ENCODE measurements around the gene AP2B1.

The AP2B1 gene

DNA sequence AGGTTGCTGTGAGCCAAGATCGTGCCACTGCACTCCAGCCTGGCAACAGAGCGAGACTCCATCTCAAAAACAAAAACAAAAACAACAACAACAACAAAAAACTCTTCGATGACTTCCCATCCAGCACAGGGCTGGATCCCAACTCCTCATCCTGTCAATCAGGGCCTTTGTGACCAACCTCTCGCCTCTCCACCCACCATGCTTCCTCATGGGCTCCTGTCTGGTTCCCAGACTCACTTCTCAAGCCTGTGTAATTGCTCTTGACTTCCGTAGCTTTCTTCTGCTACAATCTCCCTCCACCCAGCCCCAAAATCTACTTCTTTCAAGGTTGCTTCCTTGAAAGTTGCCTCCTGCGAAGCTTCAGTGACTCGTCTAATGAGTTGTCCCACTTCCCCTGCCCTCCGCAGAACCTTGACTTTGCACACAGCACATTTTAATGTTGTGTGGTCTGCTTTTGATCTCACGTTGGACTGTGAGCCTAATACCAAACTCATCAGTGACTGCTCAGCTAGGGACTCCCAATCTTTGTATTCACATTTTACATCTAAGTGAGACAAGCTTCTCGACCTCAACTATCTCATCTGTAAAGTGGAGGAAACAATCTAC is 143.4 kb downstream of the AP2B1 start:
- ATAC-seq, result no peak

DNA sequence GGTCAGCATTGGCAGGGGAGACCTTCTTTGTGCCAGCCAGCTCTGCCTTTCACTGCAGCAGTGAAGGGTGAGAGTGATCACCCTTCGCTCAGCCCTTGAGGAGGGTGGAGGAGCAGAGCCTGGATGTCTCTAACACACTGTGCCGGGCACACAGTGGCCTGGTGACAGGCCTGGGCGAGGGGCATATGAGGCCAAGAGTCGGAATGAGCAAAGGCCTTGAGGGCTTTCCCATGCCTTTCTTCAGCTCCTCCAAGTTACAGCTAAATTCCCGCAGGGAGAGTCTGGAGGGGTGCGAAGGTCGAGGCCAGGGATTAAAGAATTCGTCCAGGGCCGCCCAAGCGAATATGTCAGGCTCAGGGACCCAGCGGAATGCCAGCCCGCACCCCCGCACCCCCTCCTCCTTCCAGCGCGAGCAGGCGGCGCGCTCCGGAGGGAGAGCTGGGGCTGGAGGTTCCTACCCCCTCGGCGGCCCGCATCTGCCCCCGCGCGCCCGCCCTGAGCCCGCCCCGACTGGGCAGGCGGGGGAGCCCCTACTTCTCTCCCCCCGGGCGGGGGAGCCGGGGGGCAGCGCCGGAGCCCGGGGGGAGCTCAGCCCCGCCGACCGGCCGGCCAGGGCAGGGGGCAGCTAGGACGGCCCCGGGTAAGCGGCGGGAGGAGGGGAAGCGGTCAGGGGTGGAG is 144.3 kb downstream of the AP2B1 start, which contains the start of gene RASL10B:
Gene RASL10B (plus strand): TSS at position 401 of the 678 bp plus-strand sequence. CDS start 3,546 bp downstream, outside the sequence.
- DNase-seq, result peak; percentile 69
- peak; percentile 74 for ATAC-seq

More for the DNA sequence above, 143.4 kb downstream of the AP2B1 start:
- DNase-seq, result no peak

DNA sequence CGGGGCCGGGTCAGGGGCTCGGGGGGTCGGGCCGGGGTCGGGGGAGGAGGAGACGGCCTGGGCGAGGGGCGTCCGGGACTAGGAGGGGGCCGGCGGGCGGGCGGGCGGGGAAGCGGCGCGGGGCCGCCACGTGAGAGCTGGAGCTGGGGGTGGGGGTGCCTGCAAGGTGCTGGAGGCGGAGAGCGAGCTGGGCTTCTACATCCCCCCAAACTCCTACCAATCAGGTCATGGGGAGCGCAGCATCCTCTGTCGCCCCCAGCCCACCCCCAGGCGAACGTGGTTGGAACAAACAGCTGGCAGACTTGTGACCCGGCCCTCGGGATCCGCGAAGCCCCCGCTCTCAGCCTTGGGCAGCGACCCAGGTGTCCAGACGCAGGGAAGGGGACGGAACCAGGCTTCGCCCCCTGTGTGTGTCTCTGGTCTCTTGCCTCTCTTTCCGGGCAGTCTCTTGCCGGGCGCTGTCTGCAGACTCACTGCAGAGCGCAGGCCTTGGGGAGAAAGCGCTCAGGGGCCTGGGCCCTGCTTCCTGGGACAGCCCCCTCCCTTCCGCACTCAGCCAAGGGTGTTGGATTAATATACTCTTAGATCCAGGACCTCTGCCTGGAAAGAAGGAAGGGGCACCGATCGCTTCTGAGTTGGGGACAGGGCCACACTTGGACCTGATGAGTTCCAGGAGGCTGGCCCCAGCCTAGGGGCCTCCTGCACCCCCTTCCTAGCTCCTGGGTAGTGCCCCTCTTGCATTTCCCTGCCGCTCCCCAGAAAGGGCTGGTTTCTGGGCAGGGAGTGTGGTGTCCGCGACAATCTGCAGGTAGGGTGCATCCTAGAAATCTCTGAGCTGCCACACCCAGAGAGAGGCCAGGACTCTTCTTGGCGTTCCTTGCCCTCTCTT is 145.0 kb downstream of the AP2B1 start:
- ATAC-seq, result no peak
- DNase-seq, result no peak

DNA sequence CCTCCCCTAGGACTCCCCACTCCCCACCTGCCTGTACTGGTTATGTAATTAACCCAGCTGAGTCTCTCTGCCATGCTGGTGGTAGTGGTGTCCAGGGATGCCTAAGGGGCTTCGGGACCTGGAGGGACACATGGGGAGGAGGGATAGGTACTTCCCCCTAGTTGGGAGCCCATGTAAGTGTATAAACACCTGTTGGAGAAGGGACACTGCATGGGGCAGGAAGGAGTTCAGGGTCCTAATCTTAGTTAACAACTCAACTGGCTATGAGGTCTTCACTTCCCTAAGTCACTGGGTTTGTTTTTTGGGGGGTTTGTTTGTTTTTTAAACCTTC is 145.6 kb downstream of the AP2B1 start:
- no peak for ATAC-seq
- DNase-seq, result no peak

DNA sequence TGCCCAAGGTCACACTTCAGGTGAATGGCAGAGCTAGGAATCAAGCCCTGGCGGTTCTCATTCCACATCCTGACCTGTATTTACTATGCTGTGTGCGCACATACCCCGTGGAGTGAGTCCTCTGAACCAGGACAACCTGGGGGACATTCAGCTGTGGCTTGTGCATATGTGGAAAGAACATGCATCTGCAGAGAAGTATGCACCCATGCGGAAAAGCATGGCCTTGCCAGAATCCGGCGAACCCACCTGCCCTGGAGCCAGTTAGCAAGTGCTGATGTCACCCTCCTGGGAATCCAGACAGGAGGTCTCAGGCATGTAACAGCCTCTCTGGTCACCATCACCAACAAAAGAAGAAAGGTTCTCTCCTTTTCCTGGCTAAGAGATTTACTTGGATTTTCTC is 146.2 kb downstream of the AP2B1 start:
- DNase-seq (no peak), ATAC-seq (no peak)

DNA sequence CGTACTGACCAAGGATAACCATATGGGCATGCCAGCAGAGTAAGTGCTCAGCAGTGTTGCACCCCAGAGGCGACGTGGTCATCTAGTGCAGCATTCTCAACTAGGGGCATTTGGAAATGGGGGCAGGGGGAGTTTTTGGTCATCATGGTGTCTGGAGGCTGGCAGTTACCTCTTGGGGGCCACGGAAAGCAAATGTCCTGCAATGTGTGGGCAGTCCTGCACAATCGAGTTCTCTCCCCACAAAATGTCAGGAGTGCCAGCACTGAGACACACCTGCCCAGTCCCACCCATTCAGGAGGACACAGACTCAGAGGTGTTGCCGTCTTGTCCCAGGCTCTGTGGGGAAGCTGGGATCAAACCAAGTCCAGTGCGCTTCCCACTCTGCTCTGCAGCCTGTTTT is 147.3 kb downstream of the AP2B1 start:
- ATAC-seq (no peak), DNase-seq (no peak)

DNA sequence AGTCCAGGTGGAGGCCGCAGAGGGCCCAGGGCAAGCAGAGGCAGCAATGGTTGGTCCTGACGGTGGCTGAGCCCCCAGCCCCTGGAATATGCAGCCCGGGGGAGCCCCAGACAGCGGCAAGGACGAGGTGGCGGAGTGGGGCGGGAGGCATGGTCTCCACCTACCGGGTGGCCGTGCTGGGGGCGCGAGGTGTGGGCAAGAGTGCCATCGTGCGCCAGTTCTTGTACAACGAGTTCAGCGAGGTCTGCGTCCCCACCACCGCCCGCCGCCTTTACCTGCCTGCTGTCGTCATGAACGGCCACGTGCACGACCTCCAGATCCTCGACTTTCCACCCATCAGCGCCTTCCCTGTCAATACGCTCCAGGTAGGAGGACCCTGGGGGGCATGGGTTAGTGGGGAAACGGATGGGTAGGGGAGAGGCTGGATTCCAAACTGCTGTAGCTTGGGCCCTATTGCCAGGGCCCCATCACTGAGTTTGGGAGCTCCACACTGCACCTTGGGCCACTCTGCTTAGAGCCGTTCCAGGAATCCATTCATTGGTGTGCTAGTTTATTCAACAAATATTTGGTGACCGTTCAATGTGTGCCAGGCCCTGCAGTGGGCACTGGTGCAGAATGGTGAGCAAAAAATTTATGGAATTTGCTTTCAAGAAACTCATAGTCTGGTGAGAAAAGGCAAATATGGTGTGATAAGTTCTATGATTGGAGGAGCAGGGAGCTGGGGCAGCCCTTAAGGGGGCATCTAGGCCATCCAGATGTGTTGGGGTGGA is 148.1 kb downstream of the AP2B1 start:
- ATAC-seq (no peak), DNase-seq (no peak)

DNA sequence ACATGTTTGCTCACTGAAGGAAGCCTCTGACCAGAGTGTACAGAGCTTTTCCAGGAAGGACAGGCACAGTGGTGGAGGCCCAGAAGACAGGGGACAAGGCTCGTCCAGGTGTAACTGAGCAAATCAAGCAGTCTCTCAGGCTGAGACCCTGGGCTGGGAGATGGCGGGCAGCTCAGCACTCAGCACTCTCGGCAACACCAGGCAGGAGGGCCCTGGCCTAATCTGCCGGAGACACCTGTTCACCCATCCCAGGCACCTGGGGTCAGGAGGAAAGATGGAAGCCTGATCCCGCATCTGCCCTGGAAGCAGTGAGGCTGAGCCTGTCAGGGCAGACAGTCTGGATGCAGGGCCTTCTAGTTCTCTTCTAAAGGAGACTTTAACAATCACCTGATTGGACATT is 149.1 kb downstream of the AP2B1 start:
- ATAC-seq (no peak), DNase-seq (no peak)

DNA sequence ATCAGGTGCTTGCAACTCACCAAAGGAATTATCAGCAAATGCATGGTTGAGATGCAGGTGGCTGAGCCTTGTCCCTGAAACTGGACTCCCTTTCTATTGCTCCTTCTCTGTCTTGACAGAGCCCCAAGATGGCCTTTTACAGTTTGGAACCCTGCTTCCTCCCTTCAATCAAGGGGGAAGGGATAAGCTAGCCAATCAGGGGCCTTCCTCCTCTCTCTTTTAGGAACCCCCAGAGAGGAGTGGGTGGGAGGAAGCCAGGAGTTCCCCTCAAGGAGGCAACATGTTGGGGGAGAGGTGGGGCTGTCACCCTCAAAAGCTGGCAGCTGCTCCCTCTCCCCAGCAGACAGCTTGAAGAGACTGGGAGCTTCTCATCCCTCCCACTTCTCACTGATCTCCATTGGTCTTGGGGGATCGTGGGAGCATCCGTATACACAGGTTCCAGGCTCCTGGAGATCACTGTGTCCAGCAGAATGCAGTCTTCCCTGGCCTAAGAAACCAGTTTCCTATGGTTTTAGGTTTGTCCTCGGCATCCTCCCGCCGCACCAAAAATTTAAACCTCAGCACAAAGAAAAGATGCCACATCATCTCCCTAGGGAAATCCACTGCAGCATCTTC is 151.5 kb downstream of the AP2B1 start:
- no peak for DNase-seq
- no peak for ATAC-seq

DNA sequence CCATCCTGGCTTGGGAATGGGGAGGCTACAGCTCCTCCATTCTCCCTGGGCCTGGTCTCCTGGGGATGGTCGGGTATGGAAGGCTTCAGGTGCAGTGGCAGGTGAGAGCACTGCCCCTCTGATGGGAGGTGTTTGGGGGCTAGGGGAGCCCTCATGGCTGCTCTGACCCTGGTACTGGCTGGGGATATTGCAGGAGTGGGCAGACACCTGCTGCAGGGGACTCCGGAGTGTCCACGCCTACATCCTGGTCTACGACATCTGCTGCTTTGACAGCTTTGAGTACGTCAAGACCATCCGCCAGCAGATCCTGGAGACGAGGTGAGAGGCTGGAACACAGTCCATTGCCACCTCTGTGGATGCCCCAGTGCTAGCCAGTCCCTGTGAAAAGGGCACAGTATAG is 153.1 kb downstream of the AP2B1 start:
- ATAC-seq (no peak), DNase-seq (no peak)

DNA sequence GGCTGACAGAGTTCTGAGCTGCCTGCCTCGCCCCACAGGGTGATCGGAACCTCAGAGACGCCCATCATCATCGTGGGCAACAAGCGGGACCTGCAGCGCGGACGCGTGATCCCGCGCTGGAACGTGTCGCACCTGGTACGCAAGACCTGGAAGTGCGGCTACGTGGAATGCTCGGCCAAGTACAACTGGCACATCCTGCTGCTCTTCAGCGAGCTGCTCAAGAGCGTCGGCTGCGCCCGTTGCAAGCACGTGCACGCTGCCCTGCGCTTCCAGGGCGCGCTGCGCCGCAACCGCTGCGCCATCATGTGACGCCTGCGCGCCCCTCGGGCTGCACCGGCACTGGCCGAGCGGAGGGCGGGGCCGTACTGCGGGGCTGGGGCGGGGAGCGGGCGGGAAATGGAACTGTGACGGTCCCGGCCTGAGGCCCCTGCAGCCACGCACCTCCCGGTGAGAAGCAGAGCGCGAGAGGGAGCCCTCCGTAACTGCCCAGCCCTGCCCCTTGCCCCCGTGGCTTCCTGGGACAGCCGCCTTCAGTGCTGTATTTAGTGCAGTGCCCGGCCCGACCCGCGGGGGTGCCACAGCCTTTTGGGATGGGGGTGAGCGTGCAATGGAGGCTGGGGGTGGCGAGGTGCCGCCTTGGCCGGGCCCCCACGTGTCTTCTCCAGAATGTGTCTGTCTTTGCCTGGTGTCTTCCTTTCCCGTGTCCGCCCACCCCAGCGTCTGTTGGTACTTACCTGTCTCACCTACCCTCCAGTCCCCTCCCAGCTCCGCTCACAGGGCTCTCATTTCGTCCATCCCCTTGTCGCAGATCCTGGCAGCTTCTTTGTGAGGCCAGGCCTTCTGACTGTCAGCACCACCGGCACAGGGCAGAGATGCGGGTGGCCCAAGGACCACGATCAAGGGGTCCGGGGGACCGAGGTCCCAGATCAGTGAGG is 154.1 kb downstream of the AP2B1 start:
- peak; percentile 32 for DNase-seq
- peak; percentile 24 for ATAC-seq

DNA sequence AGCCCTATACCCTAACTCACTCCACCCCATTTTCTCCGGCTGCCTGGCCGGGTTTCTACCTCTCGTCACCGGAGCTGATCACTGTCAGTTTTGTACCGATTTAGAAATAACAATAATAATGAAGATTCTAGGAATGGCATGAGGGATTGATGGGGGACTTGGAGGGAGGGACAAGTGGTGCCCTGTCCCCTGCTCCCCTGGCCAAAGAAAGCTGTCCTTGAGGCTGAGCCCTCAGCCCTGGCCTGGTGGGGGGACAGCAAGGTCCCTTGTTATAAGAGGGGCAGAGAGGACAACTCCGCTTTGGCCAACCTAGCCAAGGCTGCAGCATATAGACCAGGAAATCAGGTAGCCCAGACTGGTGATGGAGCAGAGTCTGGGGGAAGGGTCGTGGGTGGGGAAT is 155.4 kb downstream of the AP2B1 start:
- ATAC-seq (no peak), DNase-seq (no peak)

DNA sequence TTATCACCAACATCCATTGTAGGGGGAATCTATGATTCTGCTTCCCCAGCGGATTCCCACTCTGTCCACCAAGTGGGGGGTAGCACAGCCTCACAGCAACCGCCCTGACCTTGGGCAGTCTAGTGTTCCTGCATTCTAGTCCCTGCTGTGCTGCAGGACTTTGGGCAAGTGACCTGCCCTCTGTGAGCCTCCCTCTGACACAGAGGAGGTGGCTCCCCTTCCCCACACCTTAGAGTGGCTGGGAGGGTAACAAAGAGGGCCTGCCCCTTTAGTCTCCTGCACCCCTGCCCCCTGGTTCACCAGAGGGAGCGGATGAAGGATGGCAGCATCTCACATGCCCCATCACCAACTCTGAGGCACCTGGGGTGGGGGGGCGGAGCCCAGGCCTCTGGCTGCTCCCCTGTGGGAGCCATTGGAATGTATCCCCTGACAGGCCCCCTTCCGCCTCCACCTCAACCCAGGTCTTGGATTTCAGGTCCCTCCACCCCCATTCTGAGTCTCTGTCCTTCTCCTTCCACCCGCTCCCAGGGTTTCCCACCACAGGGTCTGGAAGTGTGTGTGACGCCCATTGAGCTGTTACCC is 155.9 kb downstream of the AP2B1 start:
- ATAC-seq (no peak), DNase-seq (no peak)

DNA sequence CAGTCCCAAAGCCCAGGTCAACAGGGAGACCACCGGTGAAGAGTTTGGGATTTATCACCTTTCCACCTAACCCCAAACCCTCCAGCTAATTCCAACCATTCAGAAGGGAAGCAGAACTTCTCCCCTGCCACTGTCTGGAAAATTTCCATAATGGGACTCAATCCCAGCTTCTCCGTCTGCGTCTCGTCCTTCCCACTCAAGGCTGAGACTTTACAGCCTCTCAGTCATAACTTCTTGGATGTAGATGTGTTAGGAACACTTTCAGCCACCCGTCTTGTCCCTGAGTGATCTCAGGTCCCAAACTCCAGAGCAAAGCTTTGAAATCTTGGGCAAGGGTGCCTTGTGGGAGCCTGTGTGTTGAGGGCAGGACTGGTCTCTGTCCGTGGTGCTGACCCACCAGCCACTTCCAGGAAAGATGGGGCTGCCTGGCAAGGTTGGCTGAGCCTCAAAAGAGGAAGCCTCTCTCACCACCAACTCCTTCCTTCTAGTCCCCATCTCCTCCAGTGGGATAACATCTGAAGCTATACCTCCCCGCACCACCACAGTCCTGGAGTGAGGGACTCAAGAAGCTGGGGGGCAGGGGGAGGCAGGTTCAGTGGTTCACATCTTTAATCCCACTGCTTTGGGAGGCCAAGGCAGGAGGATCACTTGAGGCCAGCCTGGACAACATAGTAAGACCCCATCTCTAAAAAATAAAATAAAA is 156.7 kb downstream of the AP2B1 start:
- ATAC-seq, result no peak
- peak; percentile 39 for DNase-seq

DNA sequence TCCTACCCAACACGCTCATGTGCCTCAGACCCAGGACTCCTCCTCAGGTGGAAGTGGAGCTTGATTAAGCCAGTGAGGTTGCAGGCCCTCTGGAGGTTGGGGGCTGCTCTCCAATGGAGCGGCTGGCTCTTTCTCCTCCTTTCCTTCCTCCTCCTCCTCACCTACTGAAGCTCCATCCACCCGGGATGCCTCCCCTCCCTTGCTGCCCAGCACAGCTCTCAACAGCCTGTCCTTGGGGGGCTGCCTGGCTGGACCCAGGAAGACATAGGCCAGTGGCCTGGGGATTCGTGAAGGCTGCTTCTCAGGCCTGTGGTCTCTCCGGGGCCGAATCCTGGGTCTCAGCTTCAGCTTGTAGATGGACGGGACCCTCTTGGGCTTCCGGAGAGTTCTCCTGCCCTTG is 157.7 kb downstream of the AP2B1 start:
- DNase-seq (no peak), ATAC-seq (no peak)

DNA sequence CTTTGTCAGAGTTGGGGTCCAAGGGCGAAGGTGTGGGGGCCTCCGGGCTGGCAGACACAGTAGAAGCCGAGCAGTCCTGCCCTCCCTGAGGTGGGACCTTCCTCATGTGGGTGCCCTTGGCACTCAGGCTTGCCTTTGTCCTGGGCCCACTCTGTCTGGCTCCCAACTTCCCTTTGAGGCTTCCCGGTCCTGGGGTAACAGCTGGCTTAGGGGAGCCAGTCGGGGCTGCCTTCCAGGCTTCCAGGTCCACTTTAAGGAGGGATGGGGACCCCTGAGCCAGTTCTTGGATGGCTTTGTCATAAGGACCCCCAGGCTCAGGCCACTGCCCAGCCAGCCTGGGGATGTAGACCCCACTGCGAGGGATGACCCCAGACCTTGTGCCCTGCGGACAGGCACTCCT is 158.1 kb downstream of the AP2B1 start:
- DNase-seq (no peak), ATAC-seq (no peak)

DNA sequence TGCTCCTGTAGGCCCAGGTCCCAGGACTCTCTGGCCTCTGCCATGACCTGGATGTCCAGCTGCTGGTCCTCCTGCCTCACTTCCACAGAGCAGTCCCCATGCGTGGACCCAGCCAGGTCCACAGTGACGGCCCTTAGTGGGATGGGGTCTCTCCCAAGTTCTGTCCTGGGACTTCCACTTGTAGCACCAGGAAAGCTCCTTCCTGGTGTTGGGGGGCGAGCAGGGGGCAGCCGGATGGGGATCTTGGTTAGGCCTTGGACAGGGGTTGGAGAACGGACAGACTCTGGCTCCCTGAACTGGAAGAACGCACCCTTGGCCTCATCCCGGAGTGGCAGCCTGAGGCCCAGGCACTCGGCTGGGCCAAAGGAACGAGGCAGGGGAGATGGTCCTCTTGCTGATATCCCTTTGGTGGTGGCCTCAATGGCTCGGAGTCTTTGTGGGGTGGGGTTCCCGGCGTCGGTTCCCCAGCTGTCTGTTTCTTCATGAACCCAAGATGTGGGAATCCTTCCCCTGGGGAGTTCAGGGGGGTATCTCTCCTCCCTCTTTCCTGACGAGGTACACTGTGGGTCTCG is 158.7 kb downstream of the AP2B1 start:
- ATAC-seq (no peak), DNase-seq (no peak)

DNA sequence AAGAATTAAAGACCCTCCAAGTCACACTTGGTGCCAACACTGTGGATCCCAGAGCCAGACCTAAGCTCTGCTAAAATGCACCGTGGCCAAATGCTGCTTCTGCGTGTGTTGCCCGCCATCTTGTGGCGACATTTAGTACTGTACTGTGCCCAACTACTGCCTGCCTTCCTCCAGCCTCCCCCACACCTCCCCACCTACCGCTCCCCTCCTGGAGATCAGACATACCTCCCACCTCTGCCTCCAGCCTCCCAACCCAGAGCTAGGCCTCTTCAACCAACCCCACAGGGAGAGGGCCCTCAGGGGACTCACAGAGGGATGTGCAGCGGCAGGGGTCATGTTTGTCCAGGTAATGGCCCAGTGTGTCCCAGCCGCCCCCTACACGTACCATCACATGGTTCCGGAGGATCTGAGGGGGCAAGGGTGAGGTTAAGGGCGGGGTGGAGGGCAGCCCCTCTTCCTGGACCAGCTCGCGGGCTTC is 160.5 kb downstream of the AP2B1 start:
- ATAC-seq (peak; percentile 64), DNase-seq (peak; percentile 84)

DNA sequence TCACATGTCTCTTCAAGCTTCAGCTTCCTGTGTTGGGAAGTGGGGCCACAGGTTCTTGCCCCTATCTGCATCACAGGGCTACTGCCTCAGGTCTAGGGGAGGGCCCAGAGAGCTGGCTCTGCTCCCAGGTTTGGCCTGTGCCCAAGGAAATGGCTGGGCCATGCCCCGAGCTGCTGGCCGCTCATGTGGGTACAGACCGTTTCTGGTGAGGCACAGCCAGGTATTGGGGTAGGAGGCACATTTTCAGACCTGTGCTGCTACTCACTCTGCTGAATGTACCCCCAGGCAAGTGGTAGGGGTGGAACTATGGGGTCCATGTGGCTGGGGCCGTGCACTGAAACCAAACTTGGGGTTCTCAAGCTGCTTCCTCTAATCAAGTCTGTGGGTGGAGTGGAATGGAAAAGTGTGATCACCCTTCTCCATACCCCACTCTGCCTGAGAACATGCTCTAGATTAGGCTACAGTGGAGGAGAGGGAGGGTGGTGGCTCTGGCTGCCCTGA is 161.3 kb downstream of the AP2B1 start:
- ATAC-seq, result peak; percentile 74

More for the DNA sequence above, 161.3 kb downstream of the AP2B1 start:
- DNase-seq, result peak; percentile 35
